Measurements from ENCODE around the gene PDK4.

- TF ChIP-seq POLR2AphosphoS5 (IDR thresholded peaks at IDR 0.05; ENCODE audit: low read depth, low read length) (no peak), REST (IDR thresholded peaks at IDR 0.05; ENCODE audit: insufficient read depth in 1 of 2, low read depth in 2 of 2, low read length in 2 of 2) (no peak), TAF1 (IDR thresholded peaks at IDR 0.05; ENCODE audit: borderline replicate concordance, insufficient read depth, low read length) (no peak), SIN3A (IDR thresholded peaks at IDR 0.05; ENCODE audit: borderline replicate concordance, insufficient read depth, low read length) (no peak), FOXP2 (optimal IDR thresholded peaks at IDR 0.05; ENCODE audit: borderline replicate concordance, extremely low read depth, extremely low read length, insufficient read depth) (no peak)
These were observed 46.3 kb downstream of the PDK4 start for GRCh38 chr7:95549818-95550529.
